Smooth muscle cell (in vitro differentiated cells): Measurements from ENCODE around the gene CBLB. TPM values are rescaled to one million over a fixed set of nuclear protein-coding genes. Genes with fewer than 3 reads are reported as not detected.

Source experiments
- DNase-seq: peaks from one replicate; lab custom pipeline; 2025; ENCODE audit not compliant: unreplicated experiment; lab: John Stamatoyannopoulos, UW
- H2AFZ ChIP-seq: fragments of 200-600 bp; sonication (generic); 2 replicates; pipeline ENCODE4 v1.6.0; 2016; ENCODE audit warnings: antibody characterized with exemption, low read depth, mild to moderate bottlenecking
- H3F3A ChIP-seq: fragments of 200-600 bp; sonication (generic); 2 replicates; pipeline ENCODE4 v1.6.0; 2017; ENCODE audit warnings: antibody characterized with exemption, low read depth
- H3K27ac ChIP-seq: fragments of 200-600 bp; sonication (generic); 2 replicates; pipeline ENCODE4 v1.5.1; 2016; ENCODE audit warnings: low read depth, mild to moderate bottlenecking
- H3K27me3 ChIP-seq: fragments of 200-600 bp; sonication (generic); 2 replicates; pipeline ENCODE4 v1.6.1; 2016; ENCODE audit warnings: low read depth, mild to moderate bottlenecking
- H3K36me3 ChIP-seq: fragments of 200-600 bp; sonication (generic); 2 replicates; pipeline ENCODE4 v1.5.1; 2016; ENCODE audit warnings: low read depth
- H3K4me1 ChIP-seq: fragments of 200-600 bp; sonication (generic); 2 replicates; pipeline ENCODE4 v1.5.1; 2016; ENCODE audit warnings: low read depth
- H3K4me2 ChIP-seq: fragments of 200-600 bp; sonication (generic); 2 replicates; pipeline ENCODE4 v1.6.0; 2016; ENCODE audit warnings: mild to moderate bottlenecking
- H3K4me3 ChIP-seq: fragments of 200-600 bp; sonication (generic); 2 replicates; pipeline ENCODE4 v1.5.1; 2016; ENCODE audit warnings: mild to moderate bottlenecking
- H3K79me2 ChIP-seq: fragments of 200-600 bp; sonication (generic); 2 replicates; pipeline ENCODE4 v1.6.0; 2016; ENCODE audit warnings: low read depth, mild to moderate bottlenecking
- H3K9ac ChIP-seq: fragments of 200-600 bp; sonication (generic); 2 replicates; pipeline ENCODE4 v1.6.0; 2016; ENCODE audit warnings: low read depth
- H3K9me3 ChIP-seq: fragments of 200-600 bp; sonication (generic); replicated peaks from 2 replicates; pipeline ENCODE4 v1.5.1; 2016; ENCODE audit warnings: low read depth
- H4K20me1 ChIP-seq: fragments of 200-600 bp; sonication (generic); 2 replicates; pipeline ENCODE4 v1.6.0; 2016; ENCODE audit warnings: low read depth
- CTCF ChIP-seq: fragments of 200-600 bp; sonication (generic); IDR thresholded peaks from 2 replicates; pipeline ENCODE4 v1.5.1; 2017; ENCODE audit warnings: borderline replicate concordance, mild to moderate bottlenecking, antibody characterized with exemption; ENCODE audit not compliant: insufficient read depth, poor library complexity, severe bottlenecking
- WGBS: methylation state at CpG from one replicate; pipeline ENCODE4 v1.1.7; 2016; ENCODE audit warnings: low lambda C conversion rate; 5-methylcytosine and 5-hydroxymethylcytosine counted together
- polyA plus RNA-seq: library from polyadenylated mRNA; unstranded; fragments of >200 nt; fragmentation: Nextera tagmentation; extraction: Ambion mirVana; gene quantifications from 2 replicates; pipeline ENCODE4 v1.2.1, GENCODE V29; 2016
- total RNA-seq: library from RNA; depleted of rRNA; stranded (reverse); fragments of >200 nt; gene quantifications from 2 replicates; pipeline ENCODE4 v1.2.3, GENCODE V29; 2014

CBLB gene
- total and polyA plus RNA-seq, 2 experiments from 2014 or later = 13.9 to 38.9 TPM

- Histone ChIP-seq H2AFZ (no peak overlapping the region), H3K79me2 (no peaks in the 10 kb centered on the region), H3K4me1 (no peaks in the 10 kb centered on the region)
Observed at GRCh38 chr3:105904251-105904650, 35.4 kb upstream of the CBLB start.

DNA sequence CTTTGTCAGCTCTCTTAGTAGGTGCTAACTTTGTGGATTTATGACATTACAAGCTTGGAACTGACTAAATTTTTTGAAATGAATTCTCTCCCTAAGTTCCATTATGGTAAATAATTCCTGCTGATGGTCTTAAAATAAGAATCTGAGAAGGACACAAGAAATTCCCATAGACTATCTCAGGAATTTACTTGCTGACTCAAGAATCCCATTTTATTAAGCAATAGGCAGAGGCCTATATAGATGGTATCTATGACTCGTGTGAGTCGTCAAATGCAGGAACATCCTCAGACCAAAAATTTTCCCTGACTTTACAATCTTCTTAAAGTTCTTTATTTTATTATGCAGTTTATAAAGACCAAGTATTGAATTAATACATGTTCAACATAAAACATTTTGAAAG is 30.7 kb upstream of the CBLB start:
- Histone ChIP-seq H3K9ac (no peak overlapping the region), H3K4me2 (peak overlapping the region; percentile 55), H3K4me1 (no peaks in the 10 kb centered on the region), H2AFZ (peak overlapping the region; percentile 60), H3K79me2 (no peaks in the 10 kb centered on the region), H3K27me3 (no peaks in the 10 kb centered on the region), H3K27ac (peak overlapping the region; percentile 69), H3K36me3 (no peaks in the 10 kb centered on the region), H3F3A (no peaks in the 10 kb centered on the region), H3K9me3 (no peaks in the 10 kb centered on the region), H3K4me3 (no peak overlapping the region), H4K20me1 (no peaks in the 10 kb centered on the region)
- 0% methylated on average over 2 of the region's 2 CpGs for WGBS
- no peak for TF ChIP-seq CTCF
- no peak for DNase-seq

More at GRCh38 chr3:105904251-105904650, 35.4 kb upstream of the CBLB start:
- 94% methylated on average over 1 of the region's 1 CpG for WGBS
- Histone ChIP-seq H3K4me3 (no peak overlapping the region), H3K9me3 (no peaks in the 10 kb centered on the region), H3K4me2 (no peak overlapping the region), H3K27me3 (no peaks in the 10 kb centered on the region), H3K36me3 (no peaks in the 10 kb centered on the region), H4K20me1 (no peaks in the 10 kb centered on the region), H3F3A (no peaks in the 10 kb centered on the region), H3K9ac (no peak overlapping the region), H3K27ac (no peak overlapping the region)
- no peak for DNase-seq
- TF ChIP-seq CTCF = no peak

DNA sequence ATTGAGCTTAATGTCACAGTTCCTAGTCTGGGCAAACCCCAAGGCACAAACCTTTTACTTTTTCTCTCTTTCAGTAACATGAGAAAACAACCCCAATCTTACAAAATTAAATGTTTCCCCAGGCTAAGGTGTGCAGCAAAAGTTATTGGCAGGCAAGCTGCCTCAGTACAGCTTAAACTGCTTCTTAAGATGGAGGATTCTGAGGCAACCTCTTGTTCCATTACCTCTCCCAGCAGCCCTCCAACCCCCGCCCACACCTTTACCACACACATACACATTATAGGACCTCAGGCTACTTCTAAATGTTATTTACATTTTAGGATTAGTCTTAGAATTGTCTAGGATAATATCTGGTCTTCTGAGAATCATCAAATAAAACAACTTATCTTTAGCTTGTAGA is 22.3 kb upstream of the CBLB start:
- H2AFZ ChIP-seq = no peak overlapping the region

More for the DNA sequence above, 22.3 kb upstream of the CBLB start:
- H3K4me2 ChIP-seq = no peak overlapping the region
- H3K4me3 ChIP-seq = no peak overlapping the region
- WGBS = 95% methylated on average over 1 of the region's 1 CpG
- DNase-seq = no peak
- H3K4me1 ChIP-seq = no peaks in the 10 kb centered on the region
- H3K9me3 ChIP-seq = no peaks in the 10 kb centered on the region
- H3K36me3 ChIP-seq = no peaks in the 10 kb centered on the region
- H4K20me1 ChIP-seq = no peaks in the 10 kb centered on the region
- H3K27ac ChIP-seq = no peak overlapping the region
- no peaks in the 10 kb centered on the region for H3F3A ChIP-seq
- H3K27me3 ChIP-seq = no peaks in the 10 kb centered on the region
- H3K9ac ChIP-seq = no peak overlapping the region
- TF ChIP-seq CTCF = no peak
- no peaks in the 10 kb centered on the region for H3K79me2 ChIP-seq
